ENCODE results near the gene VCPKMT.

Gene VCPKMT

GRCh38 chr14:50116181-50116956 lies at the start of gene VCPKMT:
VCPKMT (minus strand) TSS chr14:50116572; CDS start chr14:50116552, 20 bp downstream.
- peak; percentile 98 for DNase-seq

DNA sequence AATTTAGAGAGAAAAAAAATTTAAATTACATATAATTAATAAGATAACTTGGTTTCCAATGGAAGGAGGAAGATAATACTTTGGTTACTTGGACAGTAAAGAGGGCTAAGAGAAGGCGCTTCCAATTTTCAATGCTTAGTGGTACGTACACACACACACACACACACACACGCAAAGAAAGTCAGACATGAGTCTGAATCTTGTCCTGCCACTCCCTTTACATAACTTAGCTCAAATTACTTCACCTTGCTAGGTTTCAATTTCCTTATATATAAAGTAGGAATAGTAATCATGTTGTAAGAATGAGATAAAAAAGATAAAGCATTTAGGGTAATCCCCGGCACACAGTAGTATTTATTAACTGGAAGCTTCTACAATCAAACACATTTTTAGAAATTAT lies 39.7 kb upstream of the VCPKMT start:
- no peak for DNase-seq

DNA sequence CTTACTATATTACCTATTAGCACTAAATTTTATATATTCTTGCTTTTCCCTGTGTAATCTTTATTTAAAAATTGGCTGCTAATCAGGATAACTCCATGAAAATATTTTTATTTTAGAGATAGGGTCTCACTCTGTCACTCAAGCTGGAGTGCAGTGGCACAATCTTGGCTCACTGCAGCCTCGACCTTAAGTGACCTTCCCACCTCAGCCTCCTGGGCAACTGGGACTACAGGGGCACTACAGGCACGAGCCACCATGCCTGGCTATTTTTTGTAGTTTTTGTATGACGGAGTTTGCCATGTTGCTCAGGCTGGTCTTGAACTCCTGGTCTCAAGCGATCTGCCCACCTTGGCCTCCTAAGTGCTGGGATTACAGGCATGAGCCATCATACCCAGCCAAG lies 32.4 kb upstream of the VCPKMT start:
- no peak for DNase-seq

DNA sequence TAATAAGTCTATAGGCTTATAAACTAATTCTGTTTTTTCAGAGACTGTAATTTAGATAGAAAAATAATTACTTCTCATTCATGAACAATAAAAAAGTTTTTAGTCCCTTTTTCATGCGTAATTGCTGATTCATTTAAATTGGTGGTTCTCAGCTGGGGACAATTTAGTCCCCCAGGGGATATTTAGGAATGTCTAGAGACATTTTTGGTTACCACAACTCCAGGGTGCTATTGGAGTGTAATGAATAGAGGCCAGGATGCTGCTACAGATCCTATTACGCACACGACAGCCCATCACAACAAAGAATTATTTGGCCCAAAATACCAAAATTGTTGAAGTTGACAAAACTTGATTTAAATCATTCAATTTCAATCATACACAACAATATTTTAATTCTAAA lies 22.8 kb upstream of the VCPKMT start:
- DNase-seq, result no peak

DNA sequence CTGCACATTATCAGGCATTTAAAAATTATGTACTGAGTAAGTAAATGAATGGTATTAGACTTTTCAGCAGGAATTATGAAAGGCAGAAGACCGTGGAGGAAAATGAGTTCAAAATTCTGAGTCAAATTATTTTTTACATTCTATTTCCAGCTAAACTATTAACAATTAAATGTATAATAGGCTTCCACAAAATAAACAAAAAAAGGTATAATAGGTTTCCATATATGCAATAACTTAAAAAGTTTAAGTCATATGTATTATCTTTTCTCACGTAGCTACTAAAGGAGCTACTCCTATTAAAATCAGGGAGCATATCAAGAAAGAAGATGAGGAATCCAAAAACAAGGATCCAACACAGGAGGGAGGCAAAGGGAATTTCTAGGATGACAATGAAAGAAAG lies 11.4 kb upstream of the VCPKMT start:
- no peak for DNase-seq

DNA sequence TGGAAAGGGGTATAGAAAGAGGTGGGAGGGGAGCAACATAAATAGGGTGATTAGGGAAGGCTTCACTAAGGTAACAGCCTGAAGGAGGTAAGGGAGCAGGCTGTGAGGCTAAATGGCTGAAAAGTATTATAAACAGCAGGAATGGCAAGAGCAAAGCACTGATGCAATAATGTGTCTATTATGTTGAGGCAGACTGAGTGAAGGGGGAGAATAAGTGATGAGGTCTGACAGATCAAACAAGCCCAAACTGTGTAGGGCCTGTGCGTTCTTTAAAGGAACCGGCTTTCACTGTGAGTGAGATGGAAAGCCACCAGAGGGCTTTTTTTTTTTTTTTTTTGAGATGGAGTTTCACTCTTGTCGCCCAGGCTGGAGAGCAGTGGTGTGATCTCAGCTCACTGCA lies 6.7 kb upstream of the VCPKMT start:
- no peak for DNase-seq

- DNase-seq, result no peak
Observed at GRCh38 chr14:50122291-50122690, 5.9 kb upstream of the VCPKMT start.

GRCh38 chr14:50121486-50121885 lies 5.1 kb upstream of the VCPKMT start:
- DNase-seq, result no peak

- no peak for DNase-seq
Observed at GRCh38 chr14:50117456-50117855, 1.1 kb upstream of the VCPKMT start.

- DNase-seq, result no peak
Observed at GRCh38 chr14:50116966-50117365, 594 bp upstream of the VCPKMT start.

GRCh38 chr14:50113381-50114035 lies 2.9 kb downstream of the VCPKMT start:
- DNase-seq, result no peak

GRCh38 chr14:50110323-50111037 lies 5.9 kb downstream of the VCPKMT start:
- DNase-seq, result no peak

DNA sequence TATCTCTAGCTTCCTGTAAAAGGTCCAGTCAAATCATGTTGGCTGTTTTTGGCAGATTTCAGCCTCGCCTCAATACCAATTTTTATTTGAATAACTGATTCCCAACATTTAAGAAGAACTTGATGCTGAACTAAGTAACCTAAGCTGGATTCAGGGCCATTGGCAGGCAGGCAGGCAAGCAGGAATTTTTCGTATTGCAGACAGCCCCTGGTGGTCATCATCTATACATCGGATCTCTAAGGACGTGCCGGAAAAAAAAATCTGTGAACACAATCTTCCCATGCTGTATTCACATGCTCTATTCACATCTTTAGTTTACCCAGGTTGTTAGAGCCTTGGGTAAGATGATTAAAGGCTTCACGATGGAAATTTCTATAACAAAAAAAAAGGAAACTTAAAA lies 7.0 kb downstream of the VCPKMT start:
- no peak for DNase-seq

GRCh38 chr14:50107850-50108249 lies 8.5 kb downstream of the VCPKMT start:
- DNase-seq, result no peak

DNA sequence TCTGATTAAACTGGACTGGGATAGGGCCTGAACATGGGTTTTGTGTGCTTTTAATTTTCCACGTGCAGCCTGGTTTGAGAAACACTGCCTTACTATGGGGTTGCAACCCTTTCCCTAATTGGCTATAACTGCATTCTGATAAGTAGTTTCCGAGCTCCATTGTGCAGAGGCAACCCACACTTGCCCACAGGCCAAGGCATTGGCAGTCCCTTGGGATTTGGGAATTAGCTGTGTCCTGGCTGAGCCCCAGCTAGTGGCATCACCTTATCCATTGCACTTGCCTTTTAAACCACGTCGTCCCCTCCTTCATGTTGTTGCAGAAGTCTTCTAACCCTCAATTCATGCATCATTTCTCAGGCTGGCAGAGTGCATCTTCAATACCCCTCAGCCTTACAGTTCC lies 10.2 kb downstream of the VCPKMT start:
- DNase-seq, result no peak

GRCh38 chr14:50103558-50103957 lies 12.8 kb downstream of the VCPKMT start:
- no peak for DNase-seq

- no peak for DNase-seq
Observed at GRCh38 chr14:50101417-50101816, 15.0 kb downstream of the VCPKMT start.

GRCh38 chr14:50100805-50101204 lies 15.6 kb downstream of the VCPKMT start:
- no peak for DNase-seq

GRCh38 chr14:50099335-50099734 lies 17.0 kb downstream of the VCPKMT start:
- peak; percentile 30 for DNase-seq

DNA sequence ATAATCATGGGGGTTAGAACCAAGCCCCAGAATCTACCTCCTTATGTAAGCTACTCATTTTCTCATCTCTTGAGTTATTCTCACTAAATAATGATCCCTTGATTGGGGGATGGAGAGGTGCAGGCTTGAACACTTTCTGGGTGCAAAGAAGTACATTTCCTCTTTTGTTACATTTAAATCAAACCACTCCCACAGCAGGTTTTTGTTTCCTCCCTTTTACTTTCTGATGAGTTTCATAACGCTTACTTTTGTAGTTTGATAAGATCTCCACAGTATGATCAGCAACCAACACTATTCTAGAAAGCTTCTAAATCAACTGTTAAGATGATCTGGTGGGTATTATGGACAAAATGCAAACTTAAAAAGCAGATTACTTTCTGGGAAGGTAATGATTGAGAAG lies 20.5 kb downstream of the VCPKMT start:
- DNase-seq, result no peak

- DNase-seq, result no peak
Observed at GRCh38 chr14:50094056-50094755, 22.2 kb downstream of the VCPKMT start.

DNA sequence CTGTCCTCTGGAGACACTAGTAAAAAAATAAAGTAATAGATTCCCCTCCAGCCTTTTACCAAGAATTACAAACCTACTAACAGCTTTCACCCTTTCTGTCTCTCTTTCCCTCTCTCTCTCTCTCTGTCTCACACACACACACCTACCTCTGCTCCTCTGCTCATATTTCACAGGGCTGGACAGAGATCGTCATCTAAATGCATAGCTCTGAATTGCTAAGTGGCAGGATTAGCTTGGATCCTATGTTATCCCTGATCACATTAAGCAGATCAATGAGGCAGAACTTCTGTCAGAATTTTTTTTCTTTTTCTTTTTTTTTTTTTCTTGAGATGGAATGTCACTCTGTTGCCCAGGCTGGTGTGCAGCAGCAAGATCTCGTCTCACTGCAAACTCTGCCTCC lies 22.9 kb downstream of the VCPKMT start:
- no peak for DNase-seq

- DNase-seq, result no peak
Observed at GRCh38 chr14:50092006-50092555, 24.3 kb downstream of the VCPKMT start.

All from stimulated activated CD4-positive, alpha-beta T cell treated with anti-CD3 and anti-CD28 coated beads, Interleukin-15, amount 100 ng/mL, for 24 hours (primary cell).